CD4-positive, alpha-beta T cell treated with Interleukin-4 for 1 hour (primary cell): ENCODE data around the gene MTAP.

Experiments
- DNase-seq, 2 donors: peaks; one replicate each; pipeline ENCODE4 v3.0.0-alpha.2; 2020 to 2022

MTAP gene

GRCh38 chr9:21854119-21854518 is 51.7 kb downstream of the MTAP start:
- DNase-seq = no peak

DNA sequence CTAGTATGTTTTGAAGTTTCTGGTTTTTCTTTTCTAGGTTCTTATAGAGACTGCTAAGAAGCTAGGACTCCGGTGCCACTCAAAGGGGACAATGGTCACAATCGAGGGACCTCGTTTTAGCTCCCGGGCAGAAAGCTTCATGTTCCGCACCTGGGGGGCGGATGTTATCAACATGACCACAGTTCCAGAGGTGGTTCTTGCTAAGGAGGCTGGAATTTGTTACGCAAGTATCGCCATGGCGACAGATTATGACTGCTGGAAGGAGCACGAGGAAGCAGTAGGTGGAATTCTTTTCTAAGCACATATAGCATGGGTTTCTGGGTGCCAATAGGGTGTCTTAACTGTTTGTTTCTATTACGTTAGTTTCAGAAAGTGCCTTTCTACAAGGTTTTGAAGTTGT is 52.2 kb downstream of the MTAP start:
- no peak for DNase-seq

- DNase-seq = no peak
These were observed 54.1 kb downstream of the MTAP start for GRCh38 chr9:21856301-21857094.

- DNase-seq = no peak
These were observed 60.4 kb downstream of the MTAP start for GRCh38 chr9:21862871-21863270.

GRCh38 chr9:21864505-21864904 is 62.1 kb downstream of the MTAP start:
- DNase-seq = no peak

- DNase-seq = no peak
These were observed 63.9 kb downstream of the MTAP start for GRCh38 chr9:21866302-21866701.

GRCh38 chr9:21871256-21871975 is 69.0 kb downstream of the MTAP start:
- no peak for DNase-seq

- DNase-seq = no peak
These were observed 70.3 kb downstream of the MTAP start for GRCh38 chr9:21872696-21873095.

- no peak for DNase-seq
These were observed 71.2 kb downstream of the MTAP start for GRCh38 chr9:21873540-21874221.

DNA sequence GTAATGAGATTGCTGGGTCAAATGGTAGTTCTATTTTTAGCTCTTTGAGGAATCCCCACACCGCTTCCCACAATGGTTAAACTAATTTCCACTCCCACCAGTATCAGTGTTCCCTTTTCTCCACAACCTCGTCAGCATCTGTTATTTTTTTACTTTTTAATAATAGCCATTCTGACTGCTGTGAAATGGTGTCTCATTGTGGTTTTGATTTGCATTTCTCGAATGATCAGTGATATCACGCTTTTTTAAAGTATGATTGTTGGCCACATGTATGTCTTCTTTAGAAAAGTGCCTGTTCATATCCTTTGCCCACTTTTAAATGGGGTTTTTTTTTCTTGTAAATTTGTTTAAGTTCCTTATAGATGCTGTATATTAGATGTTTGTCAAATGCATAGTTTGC is 73.5 kb downstream of the MTAP start:
- no peak for DNase-seq

DNA sequence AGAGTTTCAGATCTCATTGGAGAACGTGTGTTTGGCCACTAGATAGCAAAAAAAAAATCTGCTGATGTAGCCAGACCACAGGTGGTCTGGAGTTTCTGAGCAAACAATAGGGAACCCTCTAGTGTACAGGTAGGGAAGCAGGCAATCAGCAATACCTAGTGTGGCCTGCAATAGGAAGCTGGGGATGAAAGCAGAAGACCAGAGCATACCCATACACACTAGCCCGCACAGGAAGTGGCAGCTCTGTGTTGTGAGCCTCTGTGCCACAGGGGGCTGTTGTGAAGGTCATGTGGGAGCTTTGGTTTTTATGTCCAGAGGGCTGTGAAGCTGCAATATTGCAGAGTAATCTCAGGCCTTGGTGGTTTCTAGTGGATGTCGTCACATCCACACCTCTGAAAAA is 81.2 kb downstream of the MTAP start:
- DNase-seq = no peak

- DNase-seq = peak in 1 of 2 donors; percentile 6
These were observed 87.2 kb downstream of the MTAP start for GRCh38 chr9:21889673-21890072.

GRCh38 chr9:21890696-21891095 is 88.3 kb downstream of the MTAP start:
- DNase-seq = no peak

DNA sequence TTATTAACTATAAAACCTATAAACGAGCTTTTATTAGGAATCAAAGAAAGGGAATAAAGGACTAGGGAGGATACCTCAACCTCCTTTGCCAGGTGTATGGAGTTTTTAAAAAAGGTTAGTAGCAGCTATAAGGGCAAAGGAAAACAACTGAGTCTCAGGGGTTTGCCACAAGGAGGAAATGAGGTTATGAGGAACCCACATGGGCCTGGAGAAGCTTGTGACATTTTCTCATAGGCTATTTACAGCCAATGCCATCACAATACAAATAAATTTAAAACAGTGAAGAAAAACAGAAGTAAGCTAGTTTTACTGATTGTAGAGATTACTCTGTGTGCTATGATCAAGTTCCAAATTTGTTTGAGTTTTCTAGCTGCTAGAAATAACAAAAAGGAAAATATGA is 99.1 kb downstream of the MTAP start:
- DNase-seq = no peak

DNA sequence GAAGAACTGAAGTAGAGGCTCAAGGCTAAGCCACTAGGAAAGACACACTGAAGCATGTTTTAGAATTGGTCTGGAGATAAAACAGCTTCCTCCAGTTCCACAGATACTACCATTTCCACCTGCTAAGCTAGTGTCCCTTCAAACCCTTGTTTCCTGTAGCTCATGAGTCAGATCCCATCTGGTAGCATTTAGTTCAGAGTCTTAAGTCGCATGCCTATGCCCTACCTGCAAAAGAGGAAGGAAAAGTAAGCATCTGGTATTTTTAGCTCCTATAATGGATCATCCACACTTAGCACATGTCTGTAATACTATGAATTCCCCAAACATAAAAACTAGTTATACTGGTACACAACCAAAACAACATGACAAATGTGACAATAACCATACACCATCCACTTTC is 99.7 kb downstream of the MTAP start:
- DNase-seq = no peak

GRCh38 chr9:21903380-21903965 is 101.0 kb downstream of the MTAP start:
- DNase-seq = no peak

DNA sequence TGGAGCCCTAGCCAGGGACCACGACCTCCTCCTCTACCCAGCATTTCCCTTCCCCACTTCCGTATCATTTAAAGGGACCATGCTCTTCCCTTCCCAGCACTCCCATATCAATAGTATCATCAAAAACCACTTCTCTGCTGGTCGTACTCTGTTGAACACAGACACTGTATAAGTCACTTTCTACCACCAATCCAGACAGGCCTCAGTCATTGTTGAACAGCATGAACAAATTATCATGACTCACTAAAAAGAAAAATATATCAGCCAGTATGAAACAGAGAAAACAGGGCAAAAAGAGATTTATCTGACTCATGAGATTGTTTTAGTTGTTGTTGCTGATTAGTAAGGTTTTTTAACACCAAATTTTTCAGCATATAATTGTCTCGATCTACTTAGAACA is 101.9 kb downstream of the MTAP start:
- DNase-seq = no peak

GRCh38 chr9:21904776-21905175 is 102.3 kb downstream of the MTAP start:
- DNase-seq = no peak

DNA sequence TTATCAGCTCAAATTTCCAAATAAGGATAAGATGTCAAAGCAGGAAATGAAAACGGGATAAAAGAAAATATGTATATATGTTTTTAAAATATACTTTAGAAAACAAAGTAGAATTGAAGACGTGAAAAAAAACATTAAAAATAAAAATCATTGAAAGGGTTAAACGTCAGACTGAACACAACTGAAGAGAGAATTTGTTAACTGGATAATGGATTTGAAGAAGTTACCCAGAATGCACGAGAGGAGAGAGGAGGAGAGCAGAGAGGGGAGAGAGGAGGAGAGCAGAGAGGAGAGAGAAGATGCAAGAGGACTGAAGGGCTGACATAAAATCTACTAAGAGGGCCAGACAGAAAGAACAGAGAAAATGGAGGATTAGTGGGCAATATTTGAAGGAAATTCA is 103.8 kb downstream of the MTAP start:
- no peak for DNase-seq

DNA sequence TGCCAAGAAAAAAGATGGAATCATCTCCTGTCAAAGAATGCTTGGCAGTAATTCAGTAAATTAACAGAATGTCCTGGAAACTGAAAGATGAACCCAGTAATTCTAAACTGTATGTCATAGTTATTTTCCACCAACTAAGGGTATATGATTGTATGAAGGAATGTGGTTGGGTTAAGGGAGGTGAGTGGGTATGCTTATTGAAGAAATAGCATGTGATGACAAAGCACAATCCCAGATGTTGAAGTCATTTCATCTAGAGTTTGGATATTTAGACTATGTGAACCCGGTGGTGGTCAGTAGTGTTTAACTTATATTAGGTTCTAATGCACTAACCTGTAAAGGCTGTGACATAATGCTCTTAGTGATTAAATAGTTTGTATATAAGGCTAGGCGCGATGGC is 104.4 kb downstream of the MTAP start:
- no peak for DNase-seq

DNA sequence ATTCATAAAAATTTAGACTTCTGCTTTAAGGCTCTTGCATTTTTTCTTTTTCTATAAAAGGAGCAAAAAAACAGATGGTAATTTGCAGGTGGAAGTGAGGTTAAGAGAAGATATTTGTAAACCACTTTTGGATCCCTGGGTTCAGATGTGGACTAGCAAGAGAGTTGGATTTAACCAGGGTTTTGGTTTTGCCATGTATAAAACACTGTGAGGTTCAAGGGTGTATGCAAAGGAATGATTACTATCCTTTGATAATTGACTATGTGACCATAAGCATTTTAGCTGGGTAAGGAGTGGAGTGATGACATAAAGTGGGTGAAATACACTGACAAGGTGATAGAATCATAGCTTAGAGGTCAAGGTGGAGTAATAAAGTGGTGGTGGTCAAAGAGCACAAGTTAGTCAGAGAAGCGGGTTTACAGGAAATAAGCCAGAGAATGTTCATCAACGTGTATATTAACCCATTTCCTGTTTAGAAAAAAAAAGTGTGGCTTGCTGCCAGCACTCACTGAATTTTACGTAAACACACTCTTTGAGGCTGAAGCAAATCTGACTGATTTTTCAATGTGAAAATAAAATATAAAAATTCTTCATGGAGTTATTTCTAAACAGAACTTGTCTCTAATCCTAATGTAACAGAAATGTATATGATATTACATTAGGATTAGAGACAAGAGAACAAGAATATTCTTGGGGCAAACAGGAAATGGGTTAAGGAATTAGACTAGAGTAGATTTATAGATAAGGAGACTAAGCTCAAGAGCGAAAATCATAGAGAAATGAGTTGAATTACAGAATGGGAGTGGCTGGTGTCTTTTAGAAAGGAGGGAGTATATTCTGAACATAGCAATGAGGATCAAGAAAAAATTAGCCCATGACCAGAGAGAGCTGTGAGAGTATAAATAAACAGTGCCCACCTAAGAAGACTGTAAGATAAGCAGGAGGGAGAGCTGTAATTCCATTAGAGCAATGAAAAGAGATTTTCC is 117.2 kb downstream of the MTAP start:
- peak in 1 of 2 donors; percentile 70 for DNase-seq

DNA sequence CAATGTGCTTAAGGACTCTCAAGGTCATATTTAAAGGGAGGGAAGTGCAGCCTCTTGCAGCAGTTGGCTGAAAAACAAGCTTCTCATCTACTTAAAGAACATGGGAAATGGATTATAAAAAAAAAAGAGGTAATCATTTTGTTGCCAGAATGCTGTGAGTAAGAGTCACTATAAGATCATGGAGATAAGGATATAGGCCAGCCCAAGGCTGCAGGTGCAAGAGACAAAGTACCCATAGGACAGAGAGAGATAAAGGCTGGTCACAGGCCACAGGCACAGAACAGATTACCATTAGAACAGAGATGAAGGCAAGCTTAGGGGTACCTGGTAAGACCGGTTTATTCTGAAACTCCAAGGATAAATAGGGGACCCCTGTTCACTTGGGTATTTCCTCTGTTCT is 121.3 kb downstream of the MTAP start:
- DNase-seq = no peak
